Smooth muscle cell (in vitro differentiated cells): ENCODE data around the gene RAP1GAP2. TPM values are rescaled to one million over a fixed set of nuclear protein-coding genes. Genes with fewer than 3 reads are reported as not detected.

ENCODE experiments used
- DNase-seq: peaks from one replicate; lab custom pipeline; 2025; ENCODE audit not compliant: unreplicated experiment; lab: John Stamatoyannopoulos, UW
- H2AFZ ChIP-seq: fragments of 200-600 bp; sonication (generic); 2 replicates; pipeline ENCODE4 v1.6.0; 2016; ENCODE audit warnings: antibody characterized with exemption, low read depth, mild to moderate bottlenecking
- H3F3A ChIP-seq: fragments of 200-600 bp; sonication (generic); 2 replicates; pipeline ENCODE4 v1.6.0; 2017; ENCODE audit warnings: antibody characterized with exemption, low read depth
- H3K27ac ChIP-seq: fragments of 200-600 bp; sonication (generic); 2 replicates; pipeline ENCODE4 v1.5.1; 2016; ENCODE audit warnings: low read depth, mild to moderate bottlenecking
- H3K27me3 ChIP-seq: fragments of 200-600 bp; sonication (generic); 2 replicates; pipeline ENCODE4 v1.6.1; 2016; ENCODE audit warnings: low read depth, mild to moderate bottlenecking
- H3K36me3 ChIP-seq: fragments of 200-600 bp; sonication (generic); 2 replicates; pipeline ENCODE4 v1.5.1; 2016; ENCODE audit warnings: low read depth
- H3K4me1 ChIP-seq: fragments of 200-600 bp; sonication (generic); 2 replicates; pipeline ENCODE4 v1.5.1; 2016; ENCODE audit warnings: low read depth
- H3K4me2 ChIP-seq: fragments of 200-600 bp; sonication (generic); 2 replicates; pipeline ENCODE4 v1.6.0; 2016; ENCODE audit warnings: mild to moderate bottlenecking
- H3K4me3 ChIP-seq: fragments of 200-600 bp; sonication (generic); 2 replicates; pipeline ENCODE4 v1.5.1; 2016; ENCODE audit warnings: mild to moderate bottlenecking
- H3K79me2 ChIP-seq: fragments of 200-600 bp; sonication (generic); 2 replicates; pipeline ENCODE4 v1.6.0; 2016; ENCODE audit warnings: low read depth, mild to moderate bottlenecking
- H3K9ac ChIP-seq: fragments of 200-600 bp; sonication (generic); 2 replicates; pipeline ENCODE4 v1.6.0; 2016; ENCODE audit warnings: low read depth
- H3K9me3 ChIP-seq: fragments of 200-600 bp; sonication (generic); replicated peaks from 2 replicates; pipeline ENCODE4 v1.5.1; 2016; ENCODE audit warnings: low read depth
- H4K20me1 ChIP-seq: fragments of 200-600 bp; sonication (generic); 2 replicates; pipeline ENCODE4 v1.6.0; 2016; ENCODE audit warnings: low read depth
- CTCF ChIP-seq: fragments of 200-600 bp; sonication (generic); IDR thresholded peaks from 2 replicates; pipeline ENCODE4 v1.5.1; 2017; ENCODE audit warnings: borderline replicate concordance, mild to moderate bottlenecking, antibody characterized with exemption; ENCODE audit not compliant: insufficient read depth, poor library complexity, severe bottlenecking
- WGBS: methylation state at CpG from one replicate; pipeline ENCODE4 v1.1.7; 2016; ENCODE audit warnings: low lambda C conversion rate; 5-methylcytosine and 5-hydroxymethylcytosine counted together
- polyA plus RNA-seq: library from polyadenylated mRNA; unstranded; fragments of >200 nt; fragmentation: Nextera tagmentation; extraction: Ambion mirVana; gene quantifications from 2 replicates; pipeline ENCODE4 v1.2.1, GENCODE V29; 2016
- total RNA-seq: library from RNA; depleted of rRNA; stranded (reverse); fragments of >200 nt; gene quantifications from 2 replicates; pipeline ENCODE4 v1.2.3, GENCODE V29; 2014

Gene RAP1GAP2
- total and polyA plus RNA-seq, 2 experiments from 2014 or later = 0.31 to 0.99 TPM

DNA sequence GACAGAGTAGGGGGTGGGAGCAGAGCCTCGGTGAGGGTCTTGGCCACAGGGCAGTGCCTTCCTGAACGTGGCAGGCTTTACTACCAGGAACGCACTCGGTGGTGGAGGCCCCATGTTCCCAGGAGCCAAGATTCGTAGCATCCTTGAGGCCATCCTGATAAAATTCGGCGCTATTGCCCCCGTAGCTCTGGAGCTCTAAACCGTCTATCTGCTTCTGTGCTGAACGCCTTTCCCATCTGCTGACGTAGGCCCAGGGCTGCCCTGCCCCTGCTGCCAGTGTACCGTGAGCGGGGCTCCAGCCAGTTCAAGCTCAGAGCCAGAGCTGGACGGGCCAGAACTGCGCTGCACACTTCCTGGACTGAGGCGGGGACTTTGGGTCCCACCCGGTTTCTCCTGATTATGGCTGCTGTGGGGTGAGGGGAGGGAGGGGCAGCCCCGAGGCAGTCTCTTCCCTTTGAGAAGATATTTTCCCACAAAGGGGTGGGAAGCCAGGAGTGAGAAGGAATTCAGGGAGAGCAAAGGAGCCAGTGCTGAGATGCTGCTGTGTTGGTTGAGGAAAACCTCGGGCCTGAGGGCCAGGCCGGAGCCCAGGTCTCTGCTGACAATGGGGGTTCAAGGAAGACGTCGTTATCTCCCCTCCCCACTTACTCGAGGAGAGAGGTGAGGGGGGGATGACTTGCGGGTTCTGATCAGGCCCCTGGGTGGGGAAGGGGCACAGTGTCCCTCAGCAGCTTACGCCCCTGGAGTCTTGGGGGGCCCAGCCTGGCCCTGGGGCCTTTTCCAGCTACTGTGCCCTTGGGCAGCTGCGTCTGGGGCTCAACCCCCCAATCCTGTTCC, 237.7 kb downstream of the RAP1GAP2 start:
- no peaks in the 10 kb centered on the region for H3K27me3 ChIP-seq
- no peak overlapping the region for H3K27ac ChIP-seq
- no peaks in the 10 kb centered on the region for H3K36me3 ChIP-seq
- H3K9me3 ChIP-seq = no peaks in the 10 kb centered on the region
- H3K4me1 ChIP-seq = no peaks in the 10 kb centered on the region
- WGBS = 92% methylated on average over 26 of the region's 26 CpGs
- TF ChIP-seq CTCF = no peak
- H3K4me3 ChIP-seq = no peak overlapping the region
- no peak overlapping the region for H2AFZ ChIP-seq
- H3K9ac ChIP-seq = no peak overlapping the region
- H3K79me2 ChIP-seq = no peaks in the 10 kb centered on the region
- H3F3A ChIP-seq = no peaks in the 10 kb centered on the region
- no peak for DNase-seq
- no peak overlapping the region for H3K4me2 ChIP-seq
- H4K20me1 ChIP-seq = no peaks in the 10 kb centered on the region

DNA sequence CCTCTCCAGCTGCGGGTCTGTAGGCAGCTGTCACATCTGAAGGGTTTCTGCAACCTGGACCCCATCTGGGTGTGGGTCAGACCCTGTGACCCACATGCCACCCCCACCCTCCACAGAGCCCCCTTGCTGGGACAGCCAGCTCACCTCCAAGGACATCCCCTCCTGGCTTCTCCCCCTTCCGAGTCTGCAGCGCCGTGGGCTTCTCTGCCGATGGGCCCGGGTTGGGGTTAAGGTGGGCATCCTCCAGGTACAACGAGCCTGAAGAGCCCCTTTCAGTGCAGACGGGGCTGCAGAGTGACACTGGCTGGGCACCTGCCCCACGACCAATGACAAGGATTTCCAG, 238.3 kb downstream of the RAP1GAP2 start:
- no peak for DNase-seq

GRCh38 chr17:3035256-3035967, 239.2 kb downstream of the RAP1GAP2 start:
- no peaks in the 10 kb centered on the region for H3K4me1 ChIP-seq
- no peaks in the 10 kb centered on the region for H4K20me1 ChIP-seq
- H3K4me3 ChIP-seq = no peak overlapping the region
- WGBS = 87% methylated on average over 13 of the region's 13 CpGs
- no peaks in the 10 kb centered on the region for H3K27me3 ChIP-seq
- TF ChIP-seq CTCF = no peak
- no peaks in the 10 kb centered on the region for H3F3A ChIP-seq
- H2AFZ ChIP-seq = no peak overlapping the region
- H3K27ac ChIP-seq = no peak overlapping the region
- DNase-seq = no peak
- H3K4me2 ChIP-seq = no peak overlapping the region
- no peaks in the 10 kb centered on the region for H3K79me2 ChIP-seq
- H3K36me3 ChIP-seq = no peaks in the 10 kb centered on the region
- no peaks in the 10 kb centered on the region for H3K9me3 ChIP-seq
- H3K9ac ChIP-seq = no peak overlapping the region

More for the DNA sequence above, 238.3 kb downstream of the RAP1GAP2 start:
- Histone ChIP-seq H3K27ac (no peak overlapping the region), H3K4me1 (no peaks in the 10 kb centered on the region), H2AFZ (no peak overlapping the region), H3K4me2 (no peak overlapping the region), H3K27me3 (no peaks in the 10 kb centered on the region), H3K36me3 (no peaks in the 10 kb centered on the region), H3K4me3 (no peak overlapping the region), H3K79me2 (no peaks in the 10 kb centered on the region), H3F3A (no peaks in the 10 kb centered on the region), H3K9ac (no peak overlapping the region), H3K9me3 (no peaks in the 10 kb centered on the region), H4K20me1 (no peaks in the 10 kb centered on the region)
- TF ChIP-seq CTCF = no peak
- 98% methylated on average over 9 of the region's 9 CpGs for WGBS
